ENCODE data around the gene AGBL1. TPM values are rescaled to one million over a fixed set of nuclear protein-coding genes. Genes with fewer than 3 reads are reported as not detected.

AGBL1 gene
- total RNA-seq, 1 experiment from 2014 or later, result not detected

GRCh38 chr15:86751116-86751515, 671.4 kb downstream of the AGBL1 start:
- H3F3A ChIP-seq (ENCODE audit: insufficient read depth, low read depth), result no peaks in the 10 kb centered on the region
- H3K9me2 ChIP-seq (ENCODE audit: insufficient read depth), result no peaks in the 10 kb centered on the region
- no peak for DNase-seq
- no peaks in the 10 kb centered on the region for H3K79me2 ChIP-seq (ENCODE audit: low read depth)
- H3K36me3 ChIP-seq (ENCODE audit: low read depth), result no peaks in the 10 kb centered on the region
- no peaks in the 10 kb centered on the region for H4K20me1 ChIP-seq (ENCODE audit: insufficient read depth)
- TF ChIP-seq CTCF (conservative IDR thresholded peaks at IDR 0.05) (no peak), EZH2 (IDR thresholded peaks at IDR 0.05; ENCODE audit: low read depth) (no peak)
- intact Hi-C loops (cut with micrococcal nuclease; ENCODE audit: unreplicated experiment), result no loop called here
- BruUV-seq (replicated peaks), result no TSS peak
- no peak overlapping the region for H3K27ac ChIP-seq
- no peak overlapping the region for H2AFZ ChIP-seq
- no peaks in the 10 kb centered on the region for H3K9me3 ChIP-seq (ENCODE audit: insufficient read depth, low read depth)
- no peak overlapping the region for H3K4me3 ChIP-seq
- no peaks in the 10 kb centered on the region for H3K4me1 ChIP-seq (replicated peaks; ENCODE audit: insufficient read depth)
- ChIA-PET CTCF (no interaction called here), POLR2A (ENCODE audit: unreplicated experiment) (no interaction called here)
- H3K27me3 ChIP-seq (ENCODE audit: insufficient read depth, low read depth), result no peaks in the 10 kb centered on the region
- H3K4me2 ChIP-seq, result no peak overlapping the region

GRCh38 chr15:86754846-86755245, 675.2 kb downstream of the AGBL1 start:
- Histone ChIP-seq H3K27ac (no peak overlapping the region), H3K4me3 (no peak overlapping the region), H3F3A (ENCODE audit: insufficient read depth, low read depth) (no peaks in the 10 kb centered on the region), H3K9me2 (ENCODE audit: insufficient read depth) (no peaks in the 10 kb centered on the region), H2AFZ (no peak overlapping the region), H3K4me1 (replicated peaks; ENCODE audit: insufficient read depth) (no peaks in the 10 kb centered on the region), H3K36me3 (ENCODE audit: low read depth) (no peaks in the 10 kb centered on the region), H3K4me2 (no peak overlapping the region), H3K79me2 (ENCODE audit: low read depth) (no peaks in the 10 kb centered on the region), H4K20me1 (ENCODE audit: insufficient read depth) (no peaks in the 10 kb centered on the region), H3K9me3 (ENCODE audit: insufficient read depth, low read depth) (no peaks in the 10 kb centered on the region), H3K27me3 (ENCODE audit: insufficient read depth, low read depth) (no peaks in the 10 kb centered on the region)
- no peak for DNase-seq
- POLR2A ChIA-PET (ENCODE audit: unreplicated experiment), result no interaction called here
- intact Hi-C loops (cut with micrococcal nuclease; ENCODE audit: unreplicated experiment), result no loop called here
- no TSS peak for BruUV-seq (replicated peaks)
- CTCF ChIA-PET, result no interaction called here
- no peak for TF ChIP-seq CTCF (conservative IDR thresholded peaks at IDR 0.05)
- no peak for TF ChIP-seq EZH2 (IDR thresholded peaks at IDR 0.05; ENCODE audit: low read depth)

- no peaks in the 10 kb centered on the region for H3K36me3 ChIP-seq (ENCODE audit: low read depth)
- H3K9me3 ChIP-seq (ENCODE audit: insufficient read depth, low read depth), result no peaks in the 10 kb centered on the region
- ChIA-PET POLR2A (ENCODE audit: unreplicated experiment) (no interaction called here), CTCF (no interaction called here)
- no peaks in the 10 kb centered on the region for H3K27me3 ChIP-seq (ENCODE audit: insufficient read depth, low read depth)
- no TSS peak for BruUV-seq (replicated peaks)
- H2AFZ ChIP-seq, result no peak overlapping the region
- H3K9me2 ChIP-seq (ENCODE audit: insufficient read depth), result no peaks in the 10 kb centered on the region
- no peak overlapping the region for H3K4me3 ChIP-seq
- intact Hi-C loops (cut with micrococcal nuclease; ENCODE audit: unreplicated experiment), result no loop called here
- no peak for DNase-seq
- H3K4me2 ChIP-seq, result no peak overlapping the region
- H3K4me1 ChIP-seq (replicated peaks; ENCODE audit: insufficient read depth), result no peaks in the 10 kb centered on the region
- H3K27ac ChIP-seq, result no peak overlapping the region
- H3F3A ChIP-seq (ENCODE audit: insufficient read depth, low read depth), result no peaks in the 10 kb centered on the region
- no peaks in the 10 kb centered on the region for H3K79me2 ChIP-seq (ENCODE audit: low read depth)
- TF ChIP-seq EZH2 (IDR thresholded peaks at IDR 0.05; ENCODE audit: low read depth) (no peak), CTCF (conservative IDR thresholded peaks at IDR 0.05) (peak; percentile 26; the same call in 1 of the 2 replicates)
- no peaks in the 10 kb centered on the region for H4K20me1 ChIP-seq (ENCODE audit: insufficient read depth)
Observed at GRCh38 chr15:86756688-86757087, 677.0 kb downstream of the AGBL1 start.

Measured in PC-9 (cell line).